H1 (cell line): ENCODE results near the gene UCP1. TPM values are rescaled to one million over a fixed set of nuclear protein-coding genes. Genes with fewer than 3 reads are reported as not detected.
A peak's percentile ranks its signal among the peaks of the same experiment; 100 is the strongest.

ENCODE experiments used
- CTCF ChIA-PET: fragments of 300-600 bp; sonication (Branson Sonifier 250); formaldehyde crosslinking; loops from one replicate; lab custom pipeline; 2021; ENCODE audit not compliant: partially characterized antibody; lab: Charles Lee
- POLR2A ChIA-PET: fragments of 300-600 bp; sonication (Branson Sonifier 250); formaldehyde crosslinking; loops from one replicate; lab custom pipeline; 2021; ENCODE audit warnings: inconsistent platforms; ENCODE audit not compliant: partially characterized antibody; lab: Charles Lee
- DNase-seq, 2 experiments: peaks; one replicate each; pipeline versions ENCODE4 v3.0.0 to v3.0.0-alpha.2; 2010 to 2022; ENCODE audit warnings: low spot score in 2 of 2, low read depth in 1 of 2, mixed read lengths in 1 of 2
- FAIRE-seq: peaks from 2 replicates; lab custom pipeline; 2011; peaks lifted over from hg19 to GRCh38; lab: Jason Lieb, UNC
- H2AFZ ChIP-seq: 2 replicates; pipeline ENCODE4 v1.8.1; 2012; ENCODE audit warnings: low read length, inconsistent platforms
- H2AK5ac ChIP-seq: 2 replicates; pipeline ENCODE4 v1.6.1; 2013; ENCODE audit warnings: low read depth, low read length
- H2BK120ac ChIP-seq: replicated peaks from 2 replicates; pipeline ENCODE3; 2013; ENCODE audit warnings: low read depth, low read length, inconsistent platforms
- H2BK12ac ChIP-seq: 2 replicates; pipeline ENCODE4 v1.6.1; 2013; ENCODE audit warnings: low read depth, low read length
- H2BK15ac ChIP-seq: 2 replicates; pipeline ENCODE4 v1.6.1; 2013; ENCODE audit warnings: low read length
- H2BK20ac ChIP-seq: 2 replicates; pipeline ENCODE4 v1.6.1; 2013; ENCODE audit warnings: low read length
- H2BK5ac ChIP-seq: 2 replicates; pipeline ENCODE4 v1.6.1; 2013; ENCODE audit warnings: low read depth, low read length
- H3K14ac ChIP-seq: 2 replicates; pipeline ENCODE4 v1.6.1; 2013; ENCODE audit warnings: inconsistent platforms; ENCODE audit not compliant: insufficient read length
- H3K18ac ChIP-seq: 2 replicates; pipeline ENCODE4 v1.6.1; 2013; ENCODE audit warnings: low read length; ENCODE audit errors: extremely low read depth
- H3K23ac ChIP-seq: 2 replicates; pipeline ENCODE4 v1.6.1; 2013; ENCODE audit warnings: inconsistent platforms; ENCODE audit not compliant: insufficient read length
- H3K23me2 ChIP-seq: 2 replicates; pipeline ENCODE4 v1.6.1; 2013; ENCODE audit warnings: low read depth, low read length
- H3K27ac ChIP-seq: 2 replicates; pipeline ENCODE4 v1.6.1; 2011; ENCODE audit warnings: low read depth, low read length, inconsistent platforms
- H3K27me3 ChIP-seq, 4 experiments: replicated peaks in 1 of 4; 1 replicate in 1 of 4; 2 replicates in 3 of 4; pipeline versions ENCODE4 v1.6.1 to v1.8.1; 2011 to 2013; ENCODE audit warnings: low read length in 3 of 4, mild to moderate bottlenecking in 3 of 4, inconsistent platforms in 2 of 4, mixed read lengths in 2 of 4, moderate library complexity in 1 of 4; ENCODE audit not compliant: control insufficient read depth in 3 of 4, insufficient read depth in 3 of 4; ENCODE audit errors: extremely low read depth in 1 of 4
- H3K36me3 ChIP-seq, 4 experiments: 2 replicates each; pipeline versions ENCODE4 v1.6.1 to v1.8.1; 2011 to 2013; ENCODE audit warnings: mild to moderate bottlenecking in 4 of 4, low read length in 3 of 4, moderate library complexity in 2 of 4, control low read depth in 1 of 4, inconsistent platforms in 1 of 4; ENCODE audit not compliant: insufficient read depth in 4 of 4, control insufficient read depth in 2 of 4
- H3K4ac ChIP-seq: replicated peaks from 2 replicates; pipeline ENCODE3; 2013; ENCODE audit warnings: low read length, low read depth, mixed read lengths, inconsistent platforms; ENCODE audit not compliant: insufficient read length
- H3K4me1 ChIP-seq, 4 experiments: replicated peaks in 1 of 4; 1 replicate in 1 of 4; 2 replicates in 3 of 4; pipeline versions ENCODE4 v1.6.1 to v1.8.1; 2011 to 2013; ENCODE audit warnings: low read length in 3 of 4, inconsistent platforms in 2 of 4, mixed read lengths in 1 of 4; ENCODE audit not compliant: insufficient read depth in 4 of 4, control insufficient read depth in 3 of 4
- H3K4me2 ChIP-seq, 2 experiments: 2 replicates each; pipeline versions ENCODE4 v1.6.1 to v1.8.1; 2011 to 2013; ENCODE audit warnings: low read depth in 2 of 2, low read length in 2 of 2, control low read depth in 1 of 2, inconsistent platforms in 1 of 2, mild to moderate bottlenecking in 1 of 2; ENCODE audit not compliant: insufficient read depth in 1 of 2
- H3K4me3 ChIP-seq, 4 experiments: fragments of 200-600, 300-600 bp in 1 of 4; sonication (generic), shearing (Covaris generic), sonication (Bioruptor Twin) in 1 of 4; 2 replicates each; pipeline versions ENCODE4 v1.5.1 to v1.8.1; 2011 to 2016; ENCODE audit warnings: low read length in 4 of 4, low read depth in 3 of 4, control low read depth in 2 of 4, inconsistent platforms in 2 of 4, mild to moderate bottlenecking in 2 of 4, mixed read lengths in 1 of 4, moderate library complexity in 1 of 4; ENCODE audit not compliant: insufficient read depth in 2 of 4; ENCODE audit errors: extremely low read depth in 1 of 4
- H3K56ac ChIP-seq: replicated peaks from 2 replicates; pipeline ENCODE3; 2013; ENCODE audit warnings: low read depth, mild to moderate bottlenecking, mixed read lengths, low read length, inconsistent platforms; ENCODE audit not compliant: insufficient read length
- H3K79me1 ChIP-seq: 2 replicates; pipeline ENCODE4 v1.6.1; 2013; ENCODE audit warnings: low read depth, low read length, control low read depth
- H3K79me2 ChIP-seq, 2 experiments: 2 replicates each; pipeline versions ENCODE4 v1.6.1 to v1.8.1; 2012 to 2013; ENCODE audit warnings: low read length in 2 of 2, mild to moderate bottlenecking in 2 of 2, inconsistent platforms in 1 of 2; ENCODE audit not compliant: insufficient read depth in 2 of 2, control insufficient read depth in 1 of 2
- H3K9ac ChIP-seq, 4 experiments: replicated peaks in 1 of 4; 1 replicate in 1 of 4; 2 replicates in 3 of 4; pipeline versions ENCODE4 v1.6.1 to v1.8.1; 2011 to 2013; ENCODE audit warnings: low read depth in 3 of 4, low read length in 3 of 4, control low read depth in 2 of 4, mild to moderate bottlenecking in 2 of 4, moderate library complexity in 2 of 4, inconsistent platforms in 1 of 4; ENCODE audit errors: extremely low read depth in 1 of 4
- H3K9me3 ChIP-seq, 2 experiments: 2 replicates each; pipeline versions ENCODE4 v1.6.1 to v1.8.1; 2012 to 2013; ENCODE audit warnings: mild to moderate bottlenecking in 2 of 2, moderate library complexity in 2 of 2, control low read depth in 1 of 2, inconsistent platforms in 1 of 2, low read depth in 1 of 2, low read length in 1 of 2, mixed read lengths in 1 of 2; ENCODE audit not compliant: insufficient read depth in 2 of 2
- H4K20me1 ChIP-seq, 2 experiments: replicated peaks in 1 of 2; 2 replicates each; pipeline versions ENCODE3 to v1.8.1; 2011 to 2013; ENCODE audit warnings: inconsistent platforms in 2 of 2, low read length in 2 of 2, mild to moderate bottlenecking in 1 of 2; ENCODE audit not compliant: insufficient read depth in 2 of 2, control insufficient read depth in 1 of 2
- H4K5ac ChIP-seq: 2 replicates; pipeline ENCODE4 v1.6.1; 2013; ENCODE audit warnings: low read length, low read depth, mixed read lengths, inconsistent platforms; ENCODE audit not compliant: insufficient read length
- H4K8ac ChIP-seq: 2 replicates; pipeline ENCODE4 v1.8.0; 2013; ENCODE audit warnings: mild to moderate bottlenecking, moderate library complexity, low read length, inconsistent platforms; ENCODE audit not compliant: insufficient read depth; ENCODE audit errors: extremely low read depth
- H4K91ac ChIP-seq: replicated peaks from 2 replicates; pipeline ENCODE3; 2013; ENCODE audit warnings: low read length, mixed read lengths, inconsistent platforms; ENCODE audit not compliant: insufficient read length
- EGR1 ChIP-seq: IDR thresholded peaks from 2 replicates; pipeline ENCODE4 v1.6.1; 2011; ENCODE audit warnings: low read depth, low read length, borderline replicate concordance
- POU5F1 ChIP-seq: IDR thresholded peaks from 2 replicates; pipeline ENCODE4 v1.6.1; 2011; ENCODE audit warnings: low read depth, mild to moderate bottlenecking, low read length, moderate library complexity
- RAD21 ChIP-seq, 2 experiments: IDR thresholded peaks in 1 of 2; conservative IDR thresholded peaks in 1 of 2; 2 replicates each; pipeline ENCODE4 v1.6.1; 2011; ENCODE audit warnings: low read depth in 2 of 2, low read length in 2 of 2, improper control_type of control experiment in 1 of 2, inconsistent platforms in 1 of 2, mild to moderate bottlenecking in 1 of 2, moderate library complexity in 1 of 2
- YY1 ChIP-seq: IDR thresholded peaks from 2 replicates; pipeline ENCODE4 v1.6.1; 2011; ENCODE audit warnings: low read depth, mild to moderate bottlenecking, low read length
- WGBS, 2 experiments: shearing (Covaris generic) in 1 of 2; methylation state at CpG; one replicate each; pipeline versions ENCODE4 v1.1.6 to v1.1.7; 2013 to 2015; ENCODE audit warnings: low lambda C conversion rate in 2 of 2, mixed read lengths in 2 of 2, inconsistent platforms in 1 of 2, low coverage in 1 of 2, missing lambda C conversion rate in 1 of 2; ENCODE audit not compliant: insufficient replicate concordance in 2 of 2, insufficient coverage in 1 of 2, insufficient read length in 1 of 2; ENCODE audit errors: extremely low coverage in 1 of 2, missing lambda C conversion rate in 1 of 2; 5-methylcytosine and 5-hydroxymethylcytosine counted together
- polyA plus RNA-seq, 7 experiments: library from polyadenylated mRNA; depleted of rRNA in 3 of 7; stranded (reverse) in 5 of 7; unstranded in 2 of 7; fragments of >200 nt in 5 of 7; fragments of 200-250 nt in 2 of 7; gene quantifications; 1 replicate in 5 of 7; 2 replicates in 1 of 7; 4 replicates in 1 of 7; pipeline versions ENCODE4 v1.2.1 to v1.2.3, GENCODE V29; 2011 to 2013; ENCODE audit warnings: missing spikeins in 2 of 7, mixed read lengths in 2 of 7
- total RNA-seq: library from RNA; stranded (reverse); fragmentation: NEBNext Ultra II Directional; extraction: Animal tissue kit (Norgen Biotek cat#: 25700); gene quantifications from 2 replicates; pipeline ENCODE4 v1.2.1, GENCODE V29; 2021
- TF ChIP-seq, protein P1 (sequence below), 3 experiments: IDR thresholded peaks; 1 replicate in 2 of 3; 2 replicates in 1 of 3; pipeline versions ENCODE4 v1.5.1 to v1.6.1; 2011; ENCODE audit warnings: low read length in 3 of 3, mild to moderate bottlenecking in 3 of 3, inconsistent platforms in 2 of 3, low read depth in 1 of 3, moderate library complexity in 1 of 3; ENCODE audit not compliant: insufficient read depth in 1 of 3; ENCODE audit errors: control extremely low read depth in 1 of 3

UCP1 gene
- total and polyA plus RNA-seq, 2 of the 8 experiments (the other 6 are each of a cell fraction or from before 2014, with no cell fraction given) = 0.20 to 0.44 TPM

DNA sequence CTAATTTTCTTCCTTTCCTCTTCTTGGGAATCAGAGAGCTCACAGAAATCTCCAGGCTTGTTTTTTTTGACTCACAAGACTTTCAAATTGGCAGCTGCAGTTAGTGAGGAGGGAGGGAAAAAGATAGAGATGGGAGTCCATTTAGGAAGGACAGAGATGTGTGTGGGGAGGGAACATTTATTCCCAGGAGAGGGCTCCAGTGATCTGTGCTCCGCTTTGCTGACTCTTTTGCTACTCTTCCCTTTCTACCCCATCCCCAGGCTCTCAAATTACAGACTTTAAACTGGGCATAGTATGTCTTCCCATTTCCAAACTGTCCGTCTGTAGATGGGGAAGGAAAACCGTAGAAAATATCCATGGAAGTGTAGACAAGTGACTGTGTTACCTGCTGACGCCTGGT, 39.1 kb upstream of the UCP1 start:
- POLR2A ChIA-PET = interaction anchor here (0.7 to 1.1 kb wide), 2 partner anchors 30 to 71 kb away, joined by 3 to 5 read pairs; no protein-coding TSS in a partner anchor
- Histone ChIP-seq H3K79me2 (no peaks in the 10 kb centered on the region), H3K36me3 (no peaks in the 10 kb centered on the region), H2BK120ac (no peak overlapping the region), H2BK12ac (no peak overlapping the region)
- TF ChIP-seq EGR1 = no peak
- TF ChIP-seq, protein P1, sequence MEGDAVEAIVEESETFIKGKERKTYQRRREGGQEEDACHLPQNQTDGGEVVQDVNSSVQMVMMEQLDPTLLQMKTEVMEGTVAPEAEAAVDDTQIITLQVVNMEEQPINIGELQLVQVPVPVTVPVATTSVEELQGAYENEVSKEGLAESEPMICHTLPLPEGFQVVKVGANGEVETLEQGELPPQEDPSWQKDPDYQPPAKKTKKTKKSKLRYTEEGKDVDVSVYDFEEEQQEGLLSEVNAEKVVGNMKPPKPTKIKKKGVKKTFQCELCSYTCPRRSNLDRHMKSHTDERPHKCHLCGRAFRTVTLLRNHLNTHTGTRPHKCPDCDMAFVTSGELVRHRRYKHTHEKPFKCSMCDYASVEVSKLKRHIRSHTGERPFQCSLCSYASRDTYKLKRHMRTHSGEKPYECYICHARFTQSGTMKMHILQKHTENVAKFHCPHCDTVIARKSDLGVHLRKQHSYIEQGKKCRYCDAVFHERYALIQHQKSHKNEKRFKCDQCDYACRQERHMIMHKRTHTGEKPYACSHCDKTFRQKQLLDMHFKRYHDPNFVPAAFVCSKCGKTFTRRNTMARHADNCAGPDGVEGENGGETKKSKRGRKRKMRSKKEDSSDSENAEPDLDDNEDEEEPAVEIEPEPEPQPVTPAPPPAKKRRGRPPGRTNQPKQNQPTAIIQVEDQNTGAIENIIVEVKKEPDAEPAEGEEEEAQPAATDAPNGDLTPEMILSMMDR (IDR thresholded peaks at IDR 0.05; ENCODE audit: control extremely low read depth in 1 of 3, insufficient read depth in 1 of 3, low read depth in 1 of 3, low read length in 3 of 3) = peak in 2 of 3 experiments; percentile 5 to 22; a peak in 2 of 4 replicates
- TF ChIP-seq YY1 = no peak
- no peak for TF ChIP-seq POU5F1
- peak; percentile 39 to 49; a peak in 3 of 4 replicates for TF ChIP-seq RAD21 (IDR thresholded peaks at IDR 0.05 in 1 of 2, conservative IDR thresholded peaks at IDR 0.05 in 1 of 2; ENCODE audit: low read depth in 2 of 2, low read length in 2 of 2)
- TF ChIP-seq, all 59 proteins: peak for 2
- H2BK20ac ChIP-seq = no peak overlapping the region
- no peak overlapping the region for H3K4ac ChIP-seq
- no peaks in the 10 kb centered on the region for H3K9me3 ChIP-seq
- H4K8ac ChIP-seq = no peak overlapping the region
- H3K27me3 ChIP-seq = no peaks in the 10 kb centered on the region
- no peak overlapping the region for H2AFZ ChIP-seq
- no peak overlapping the region for H3K23ac ChIP-seq
- H3K9ac ChIP-seq = no peak overlapping the region
- H3K4me2 ChIP-seq = no peak overlapping the region
- H3K18ac ChIP-seq = no peak overlapping the region
- no peak overlapping the region for H3K27ac ChIP-seq
- no peak overlapping the region for H3K4me3 ChIP-seq
- no peak overlapping the region for H2AK5ac ChIP-seq
- no peaks in the 10 kb centered on the region for H4K20me1 ChIP-seq
- CTCF ChIA-PET = interaction anchor here (0.6 to 3.1 kb wide), 17 partner anchors 8 to 276 kb away, joined by 3 to 23 read pairs (median 4); no protein-coding TSS in a partner anchor
- H3K23me2 ChIP-seq = no peaks in the 10 kb centered on the region
- H3K14ac ChIP-seq = no peak overlapping the region
- 90% methylated on average over 4 of the region's 4 CpGs; no CpG with 5 or more reads in 1 of the 2 experiments for WGBS, 2 experiments
- no peak for FAIRE-seq
- no peak overlapping the region for H2BK5ac ChIP-seq
- H4K5ac ChIP-seq = no peak overlapping the region
- H3K56ac ChIP-seq = no peak overlapping the region
- H3K79me1 ChIP-seq = no peaks in the 10 kb centered on the region
- no peak for DNase-seq
- H2BK15ac ChIP-seq = no peak overlapping the region
- H3K4me1 ChIP-seq = no peaks in the 10 kb centered on the region
- no peak overlapping the region for H4K91ac ChIP-seq
